Neural cell (in vitro differentiated cells): Measurements from ENCODE around the gene CPEB3. TPM values are rescaled to one million over a fixed set of nuclear protein-coding genes. Genes with fewer than 3 reads are reported as not detected.

Experiments used
- H2AFZ ChIP-seq: fragments of 200-600, 300-800 bp; sonication (generic), shearing (Covaris generic); 2 replicates; pipeline ENCODE4 v1.6.0; 2014; ENCODE audit warnings: low read depth, mild to moderate bottlenecking, antibody characterized with exemption, low read length, moderate library complexity
- H3F3A ChIP-seq: fragments of 200-600 bp; shearing (Covaris generic); 2 replicates; pipeline ENCODE4 v1.6.1; 2016; ENCODE audit warnings: mild to moderate bottlenecking, moderate library complexity, mixed read lengths, antibody characterized with exemption, low read length; ENCODE audit not compliant: insufficient read depth, poor library complexity, severe bottlenecking
- H3K27ac ChIP-seq: fragments of 200-600, 300-800 bp; sonication (generic), shearing (Covaris generic); 2 replicates; pipeline ENCODE4 v1.5.1; 2014; ENCODE audit warnings: mild to moderate bottlenecking, low read length, moderate library complexity
- H3K27me3 ChIP-seq: fragments of 300-800, 200-600 bp; sonication (generic), shearing (Covaris generic); 2 replicates; pipeline ENCODE4 v1.6.0; 2014; ENCODE audit warnings: mild to moderate bottlenecking, low read depth, low read length, moderate library complexity; ENCODE audit not compliant: insufficient read depth
- H3K36me3 ChIP-seq: fragments of 300-800, 200-600 bp; sonication (generic), shearing (Covaris generic); 2 replicates; pipeline ENCODE4 v1.5.1; 2014; ENCODE audit warnings: mild to moderate bottlenecking, antibody characterized with exemption, low read length, moderate library complexity; ENCODE audit not compliant: insufficient read depth
- H3K4me2 ChIP-seq: fragments of 300-800, 200-600 bp; sonication (generic), shearing (Covaris generic); 2 replicates; pipeline ENCODE4 v1.6.0; 2014; ENCODE audit warnings: mild to moderate bottlenecking, low read length
- H3K4me3 ChIP-seq: fragments of 300-800, 200-600 bp; sonication (generic), shearing (Covaris generic); 2 replicates; pipeline ENCODE4 v1.5.1; 2014; ENCODE audit warnings: mild to moderate bottlenecking, low read length, moderate library complexity
- H3K79me2 ChIP-seq: fragments of 200-600 bp; shearing (Covaris generic); replicated peaks from 2 replicates; pipeline ENCODE4 v1.6.0; 2014; ENCODE audit warnings: mild to moderate bottlenecking, low read length, moderate library complexity; ENCODE audit not compliant: insufficient read depth
- H3K9ac ChIP-seq: fragments of 300-800, 200-600 bp; sonication (generic), shearing (Covaris generic); 2 replicates; pipeline ENCODE4 v1.6.1; 2016; ENCODE audit warnings: mild to moderate bottlenecking, low read length, mixed read lengths
- H3K9me2 ChIP-seq: fragments of 200-600 bp; shearing (Covaris generic); 2 replicates; pipeline ENCODE4 v1.6.1; 2016; ENCODE audit warnings: mild to moderate bottlenecking, low read length, mixed read lengths; ENCODE audit not compliant: insufficient read depth
- H3K9me3 ChIP-seq: fragments of 200-600, 300-800 bp; sonication (generic), shearing (Covaris generic); 2 replicates; pipeline ENCODE4 v1.6.1; 2016; ENCODE audit warnings: mild to moderate bottlenecking, mixed run types, low read length, moderate library complexity, mixed read lengths
- H4K20me1 ChIP-seq: fragments of 200-600 bp; shearing (Covaris generic); 2 replicates; pipeline ENCODE4 v1.6.1; 2016; ENCODE audit warnings: mild to moderate bottlenecking, mixed run types; ENCODE audit not compliant: insufficient read depth
- CTCF ChIP-seq: fragments of 450-650 bp; IDR thresholded peaks from 2 replicates; pipeline ENCODE4 v1.5.1; 2014; ENCODE audit warnings: antibody characterized with exemption, mild to moderate bottlenecking, moderate library complexity; ENCODE audit not compliant: poor library complexity, severe bottlenecking
- EP300 ChIP-seq: fragments of 450-650 bp; conservative IDR thresholded peaks from 2 replicates; pipeline ENCODE4 v1.6.1; 2014; ENCODE audit warnings: antibody characterized with exemption, mild to moderate bottlenecking, moderate library complexity; ENCODE audit not compliant: poor library complexity, severe bottlenecking
- EZH2 ChIP-seq: fragments of 200-600, 300-800 bp; shearing (Covaris generic), sonication (generic); IDR thresholded peaks from 2 replicates; pipeline ENCODE4 v1.6.1; 2014; ENCODE audit warnings: antibody characterized with exemption, low read length, borderline replicate concordance, mild to moderate bottlenecking; ENCODE audit not compliant: insufficient read depth, poor library complexity, severe bottlenecking
- MXI1 ChIP-seq: fragments of 450-650 bp; conservative IDR thresholded peaks from 2 replicates; pipeline ENCODE4 v1.6.1; 2014; ENCODE audit warnings: antibody characterized with exemption, mild to moderate bottlenecking; ENCODE audit not compliant: poor library complexity, severe bottlenecking
- POLR2AphosphoS5 ChIP-seq: IDR thresholded peaks from 2 replicates; pipeline ENCODE4 v1.6.1; 2012
- RAD21 ChIP-seq: fragments of 450-650 bp; conservative IDR thresholded peaks from 2 replicates; pipeline ENCODE4 v1.6.1; 2014; ENCODE audit warnings: antibody characterized with exemption, mild to moderate bottlenecking, moderate library complexity
- REST ChIP-seq: IDR thresholded peaks from 2 replicates; pipeline ENCODE4 v1.6.1; 2012; ENCODE audit warnings: borderline replicate concordance
- SMC3 ChIP-seq: fragments of 450-650 bp; conservative IDR thresholded peaks from 2 replicates; pipeline ENCODE4 v1.6.1; 2014; ENCODE audit warnings: antibody characterized with exemption, mild to moderate bottlenecking, moderate library complexity; ENCODE audit not compliant: poor library complexity
- TAF1 ChIP-seq: IDR thresholded peaks from 2 replicates; pipeline ENCODE4 v1.6.1; 2012; ENCODE audit warnings: low read depth
- polyA plus RNA-seq: library from polyadenylated mRNA; depleted of rRNA; stranded (reverse); fragments of >200 nt; gene quantifications from 2 replicates; pipeline ENCODE4 v1.2.3, GENCODE V29; 2014

CPEB3 gene
- polyA plus RNA-seq, 1 donor from 2014 or later, result 20.0 TPM

- Histone ChIP-seq H3K9me2 (no peaks in the 10 kb centered on the region), H2AFZ (no peak overlapping the region), H3K36me3 (peaks cover 12% of the 10 kb centered on the region), H3K27me3 (no peaks in the 10 kb centered on the region), H3K9ac (no peak overlapping the region), H3K27ac (no peak overlapping the region), H4K20me1 (no peaks in the 10 kb centered on the region), H3K9me3 (no peaks in the 10 kb centered on the region), H3K4me3 (no peak overlapping the region), H3F3A (no peaks in the 10 kb centered on the region), H3K4me2 (no peak overlapping the region), H3K79me2 (no peaks in the 10 kb centered on the region)
- TF ChIP-seq TAF1, result no peak
- TF ChIP-seq SMC3, result no peak
- no peak for TF ChIP-seq EP300
- no peak for TF ChIP-seq EZH2
- no peak for TF ChIP-seq REST
- no peak for TF ChIP-seq RAD21
- TF ChIP-seq POLR2AphosphoS5, result no peak
- TF ChIP-seq MXI1, result no peak
- TF ChIP-seq CTCF, result no peak
These were observed 110.5 kb downstream of the CPEB3 start for GRCh38 chr10:92180399-92180798.

GRCh38 chr10:92177546-92177945, 113.3 kb downstream of the CPEB3 start:
- Histone ChIP-seq H3K9me2 (no peaks in the 10 kb centered on the region), H4K20me1 (no peaks in the 10 kb centered on the region), H3K79me2 (no peaks in the 10 kb centered on the region), H3K4me2 (no peak overlapping the region), H3K36me3 (peaks cover 6% of the 10 kb centered on the region), H3F3A (no peaks in the 10 kb centered on the region), H3K9ac (no peak overlapping the region), H3K4me3 (no peak overlapping the region), H2AFZ (no peak overlapping the region), H3K27ac (no peak overlapping the region), H3K27me3 (no peaks in the 10 kb centered on the region), H3K9me3 (no peaks in the 10 kb centered on the region)
- TF ChIP-seq POLR2AphosphoS5 (no peak), RAD21 (no peak), REST (no peak), SMC3 (no peak), EZH2 (no peak), EP300 (no peak), MXI1 (no peak), TAF1 (no peak), CTCF (no peak)
